Keratinocyte (primary cell): ENCODE measurements around the gene HEPN1.

Source experiments
- CTCF ChIP-seq, 3 experiments: IDR thresholded peaks in 1 of 3; conservative IDR thresholded peaks in 1 of 3; optimal IDR thresholded peaks in 1 of 3; 2 replicates in 2 of 3; 3 replicates in 1 of 3; pipeline versions ENCODE3 to v1.5.1; 2011; ENCODE audit warnings: low read length in 3 of 3, mild to moderate bottlenecking in 3 of 3, moderate library complexity in 2 of 3, control low read depth in 1 of 3, inconsistent platforms in 1 of 3; ENCODE audit not compliant: insufficient read depth in 2 of 3; ENCODE audit errors: extremely low read depth in 1 of 3
- EZH2 ChIP-seq: IDR thresholded peaks from one replicate; pipeline ENCODE4 v1.6.1; 2012; ENCODE audit warnings: inconsistent platforms, mild to moderate bottlenecking, low read length, moderate library complexity

DNA sequence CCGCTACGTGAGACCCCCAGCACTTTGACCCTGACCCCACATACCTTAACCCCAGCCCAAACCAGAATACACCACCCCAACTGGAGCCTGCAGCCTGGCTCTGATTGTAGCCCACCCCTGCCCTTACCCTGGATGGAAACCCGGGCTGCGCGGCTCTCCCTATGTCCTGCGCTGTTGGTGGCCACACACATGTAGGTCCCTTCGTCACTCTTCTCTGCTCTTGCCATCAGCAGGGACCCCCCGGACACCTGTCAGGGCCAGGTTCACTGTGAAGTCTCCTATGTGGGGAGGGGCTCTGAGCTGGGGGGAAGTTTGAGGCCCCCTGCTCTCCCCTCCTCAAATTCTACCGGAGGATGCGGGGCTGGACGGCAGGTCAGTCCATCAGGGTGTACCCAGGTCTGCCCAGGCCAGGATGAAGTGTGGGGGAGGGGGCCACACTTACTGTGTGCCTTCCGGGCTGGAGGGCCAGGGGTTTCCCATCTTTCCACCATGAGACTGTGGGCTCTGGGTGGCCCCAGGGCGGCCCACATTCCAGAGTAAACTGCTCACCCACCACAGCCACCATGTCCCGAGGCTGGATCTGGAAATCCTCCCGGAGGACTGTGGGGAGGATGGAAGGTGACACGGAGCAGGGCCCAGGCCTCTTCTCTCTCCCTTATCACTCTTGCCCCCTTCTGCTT lies 22.8 kb upstream of the HEPN1 start:
- TF ChIP-seq CTCF (optimal IDR thresholded peaks at IDR 0.05 in 1 of 3, IDR thresholded peaks at IDR 0.05 in 1 of 3, conservative IDR thresholded peaks at IDR 0.05 in 1 of 3; ENCODE audit: extremely low read depth in 1 of 3, insufficient read depth in 2 of 3, low read length in 3 of 3) (no peak), EZH2 (no peak)
